ENCODE data around the gene DRAM2. TPM values are rescaled to one million over a fixed set of nuclear protein-coding genes. Genes with fewer than 3 reads are reported as not detected.
"Not testable (repeated sequence)": the region's sequence is repeated elsewhere in the genome, so short reads cannot be mapped to it uniquely, and the experiment has no call there.

DRAM2 gene
- total RNA-seq, 1 experiment from 2014 or later = 25.4 TPM

DNA sequence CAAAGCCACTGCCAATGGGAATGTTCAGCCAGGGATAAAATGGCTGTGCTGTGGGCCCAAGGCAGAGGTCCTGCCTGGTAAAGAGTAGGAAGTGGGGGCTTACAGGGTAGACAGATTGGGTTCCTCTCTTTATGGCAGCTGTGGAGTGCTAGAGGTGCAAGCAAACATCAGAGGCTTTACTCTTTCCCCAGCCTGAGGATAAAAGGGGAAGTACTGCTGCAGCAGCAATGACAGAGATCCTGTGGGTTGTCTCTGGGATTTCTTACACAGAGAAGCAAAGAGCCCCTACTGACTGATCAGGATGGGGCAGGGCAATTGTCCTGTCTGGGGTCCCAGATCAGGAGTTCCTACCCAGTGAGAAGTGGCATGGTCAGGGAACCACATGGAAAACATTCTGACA, 54.2 kb downstream of the DRAM2 start:
- intact Hi-C loops (cut with micrococcal nuclease; ENCODE audit: unreplicated experiment) = no loop called here
- Mint-ChIP-seq H3K9me3 (ENCODE audit: low read depth, unreplicated experiment) (no peaks in the 10 kb centered on the region), H3K27ac (ENCODE audit: unreplicated experiment) (no peak overlapping the region), H3K4me3 (ENCODE audit: low read depth, unreplicated experiment) (no peak overlapping the region), H3K4me1 (ENCODE audit: low read depth, unreplicated experiment) (no peaks in the 10 kb centered on the region), H3K36me3 (ENCODE audit: insufficient read depth, unreplicated experiment) (no peaks in the 10 kb centered on the region), H3K27me3 (ENCODE audit: unreplicated experiment) (peaks cover 10% of the 10 kb centered on the region)
- TF ChIP-seq, protein P1, sequence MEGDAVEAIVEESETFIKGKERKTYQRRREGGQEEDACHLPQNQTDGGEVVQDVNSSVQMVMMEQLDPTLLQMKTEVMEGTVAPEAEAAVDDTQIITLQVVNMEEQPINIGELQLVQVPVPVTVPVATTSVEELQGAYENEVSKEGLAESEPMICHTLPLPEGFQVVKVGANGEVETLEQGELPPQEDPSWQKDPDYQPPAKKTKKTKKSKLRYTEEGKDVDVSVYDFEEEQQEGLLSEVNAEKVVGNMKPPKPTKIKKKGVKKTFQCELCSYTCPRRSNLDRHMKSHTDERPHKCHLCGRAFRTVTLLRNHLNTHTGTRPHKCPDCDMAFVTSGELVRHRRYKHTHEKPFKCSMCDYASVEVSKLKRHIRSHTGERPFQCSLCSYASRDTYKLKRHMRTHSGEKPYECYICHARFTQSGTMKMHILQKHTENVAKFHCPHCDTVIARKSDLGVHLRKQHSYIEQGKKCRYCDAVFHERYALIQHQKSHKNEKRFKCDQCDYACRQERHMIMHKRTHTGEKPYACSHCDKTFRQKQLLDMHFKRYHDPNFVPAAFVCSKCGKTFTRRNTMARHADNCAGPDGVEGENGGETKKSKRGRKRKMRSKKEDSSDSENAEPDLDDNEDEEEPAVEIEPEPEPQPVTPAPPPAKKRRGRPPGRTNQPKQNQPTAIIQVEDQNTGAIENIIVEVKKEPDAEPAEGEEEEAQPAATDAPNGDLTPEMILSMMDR (IDR thresholded peaks at IDR 0.05; ENCODE audit: unreplicated experiment) = no peak
- no TSS peak for BruUV-seq (replicated peaks)
- no peak for DNase-seq
- CTCF ChIA-PET = no interaction called here

DNA sequence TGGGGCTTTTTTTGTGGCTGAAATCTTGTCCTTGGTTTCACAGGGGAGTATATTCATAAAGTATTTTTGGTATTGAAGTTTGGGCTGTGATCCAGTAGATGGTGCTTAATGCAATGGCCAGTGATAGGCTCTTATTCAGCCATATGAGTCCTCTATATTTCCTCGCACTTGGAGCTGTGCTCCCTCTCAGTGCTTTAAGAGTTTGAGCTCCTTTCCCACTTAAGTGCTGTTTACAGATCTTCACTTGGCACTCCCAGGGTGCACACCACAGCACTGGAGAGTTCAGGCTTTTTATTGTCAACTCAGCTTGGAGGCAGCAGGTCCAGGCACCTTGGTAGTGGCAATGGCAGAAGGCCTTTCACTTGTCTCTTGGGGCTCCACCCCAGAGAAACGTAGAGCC, 54.9 kb downstream of the DRAM2 start:
- H3K27ac Mint-ChIP-seq (ENCODE audit: unreplicated experiment) = no peak overlapping the region
- intact Hi-C loops (cut with micrococcal nuclease; ENCODE audit: unreplicated experiment) = no loop called here
- H3K9me3 Mint-ChIP-seq (ENCODE audit: low read depth, unreplicated experiment) = peaks cover under 1% of the 10 kb centered on the region
- TF ChIP-seq, protein P1 (IDR thresholded peaks at IDR 0.05; ENCODE audit: unreplicated experiment) = no peak
- BruUV-seq (replicated peaks) = no TSS peak
- CTCF ChIA-PET = no interaction called here
- no peaks in the 10 kb centered on the region for H3K4me1 Mint-ChIP-seq (ENCODE audit: low read depth, unreplicated experiment)
- no peak overlapping the region for H3K4me3 Mint-ChIP-seq (ENCODE audit: low read depth, unreplicated experiment)
- DNase-seq = no peak
- peaks cover 10% of the 10 kb centered on the region for H3K27me3 Mint-ChIP-seq (ENCODE audit: unreplicated experiment)
- H3K36me3 Mint-ChIP-seq (ENCODE audit: insufficient read depth, unreplicated experiment) = no peaks in the 10 kb centered on the region

DNA sequence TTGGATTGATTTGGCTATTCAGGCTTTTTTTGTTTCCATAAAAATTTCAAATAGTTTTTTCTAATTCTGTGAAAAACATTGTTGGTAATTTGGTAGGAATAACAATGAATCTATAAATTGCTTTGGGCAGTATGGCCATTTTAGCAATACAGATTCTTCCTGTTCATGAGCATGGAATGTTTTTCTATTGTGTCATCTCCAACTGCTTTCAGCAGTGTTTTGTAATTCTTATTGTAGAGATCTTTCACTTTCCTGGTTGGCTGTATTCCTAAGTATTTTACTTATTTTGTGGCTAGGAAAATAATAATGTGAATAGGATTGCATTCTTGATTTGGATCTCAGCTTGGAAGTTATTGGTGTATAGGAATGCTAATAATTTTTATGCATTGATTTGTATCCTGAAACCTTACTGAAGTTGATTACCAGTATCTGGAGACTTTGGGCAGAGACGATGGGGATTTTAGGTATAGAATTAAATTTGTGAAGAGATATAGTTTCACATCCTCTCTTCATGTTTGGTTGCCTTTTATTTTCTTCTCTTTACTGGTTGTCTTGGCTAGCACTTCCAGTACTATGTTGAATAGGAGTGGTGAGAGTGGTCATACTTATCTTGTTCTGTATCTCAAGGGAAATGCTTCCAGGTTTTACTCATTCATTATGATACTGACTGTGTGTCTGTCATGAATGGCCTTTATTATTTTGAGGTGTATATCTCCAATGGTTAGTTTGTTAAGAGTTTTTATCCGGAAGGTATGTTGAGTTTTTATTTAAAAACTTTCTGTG, 57.3 kb downstream of the DRAM2 start:
- DNase-seq = no peak
- TF ChIP-seq, protein P1 (IDR thresholded peaks at IDR 0.05; ENCODE audit: unreplicated experiment) = no peak
- Mint-ChIP-seq H3K9me3 (ENCODE audit: low read depth, unreplicated experiment) (peaks cover 4% of the 10 kb centered on the region), H3K27ac (ENCODE audit: unreplicated experiment) (no peak overlapping the region), H3K27me3 (ENCODE audit: unreplicated experiment) (peaks cover 10% of the 10 kb centered on the region), H3K36me3 (ENCODE audit: insufficient read depth, unreplicated experiment) (no peaks in the 10 kb centered on the region), H3K4me3 (ENCODE audit: low read depth, unreplicated experiment) (no peak overlapping the region), H3K4me1 (ENCODE audit: low read depth, unreplicated experiment) (no peaks in the 10 kb centered on the region)
- no TSS peak for BruUV-seq (replicated peaks)
- intact Hi-C loops (cut with micrococcal nuclease; ENCODE audit: unreplicated experiment) = no loop called here
- CTCF ChIA-PET = no interaction called here

DNA sequence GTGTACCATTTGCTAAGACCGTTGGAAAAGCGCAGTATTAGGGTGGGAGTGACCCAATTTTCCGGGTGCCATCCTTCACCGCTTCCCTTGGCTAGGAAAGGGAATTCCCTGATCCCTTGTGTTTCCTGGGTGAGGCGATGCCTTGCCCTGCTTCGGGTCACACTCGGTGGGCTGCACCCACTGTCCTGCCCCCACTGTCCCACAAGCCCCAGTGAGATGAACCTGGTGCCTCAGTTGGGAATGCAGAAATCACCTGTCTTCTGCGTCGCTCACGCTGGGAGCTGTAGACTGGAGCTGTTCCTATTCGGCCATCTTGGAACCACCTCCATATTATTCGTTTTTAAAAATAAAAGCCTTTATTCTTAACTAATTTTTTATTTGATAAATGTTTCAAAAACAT, 60.6 kb downstream of the DRAM2 start:
- H3K9me3 Mint-ChIP-seq (ENCODE audit: low read depth, unreplicated experiment); H3K4me1 Mint-ChIP-seq (ENCODE audit: low read depth, unreplicated experiment); H3K27ac Mint-ChIP-seq (ENCODE audit: unreplicated experiment); DNase-seq; H3K36me3 Mint-ChIP-seq (ENCODE audit: insufficient read depth, unreplicated experiment); H3K27me3 Mint-ChIP-seq (ENCODE audit: unreplicated experiment); CTCF ChIA-PET; intact Hi-C loops (cut with micrococcal nuclease; ENCODE audit: unreplicated experiment); H3K4me3 Mint-ChIP-seq (ENCODE audit: low read depth, unreplicated experiment); BruUV-seq (replicated peaks): not testable (repeated sequence)

DNA sequence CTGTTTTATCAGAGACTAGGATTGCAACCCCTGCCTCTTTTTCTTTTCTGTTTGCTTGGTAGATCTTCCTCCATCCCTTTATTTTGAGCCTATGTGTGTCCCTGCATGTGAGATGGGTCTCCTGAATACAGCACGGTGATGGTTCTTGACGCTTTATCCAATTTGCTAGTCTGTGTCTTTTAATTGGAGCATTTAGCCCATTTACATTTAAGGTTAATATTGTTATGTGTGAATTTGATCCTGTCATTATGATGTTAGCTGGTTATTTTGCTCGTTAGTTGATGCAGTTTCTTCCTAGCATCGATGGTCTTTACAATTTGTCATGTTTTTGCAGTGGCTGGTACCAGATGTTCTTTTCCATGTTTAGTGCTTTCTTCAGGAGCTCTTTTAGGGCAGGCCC, 62.6 kb downstream of the DRAM2 start:
- CTCF ChIA-PET; BruUV-seq (replicated peaks); intact Hi-C loops (cut with micrococcal nuclease; ENCODE audit: unreplicated experiment); DNase-seq; H3K4me1 Mint-ChIP-seq (ENCODE audit: low read depth, unreplicated experiment); H3K9me3 Mint-ChIP-seq (ENCODE audit: low read depth, unreplicated experiment); H3K27ac Mint-ChIP-seq (ENCODE audit: unreplicated experiment); H3K4me3 Mint-ChIP-seq (ENCODE audit: low read depth, unreplicated experiment); H3K36me3 Mint-ChIP-seq (ENCODE audit: insufficient read depth, unreplicated experiment); H3K27me3 Mint-ChIP-seq (ENCODE audit: unreplicated experiment): not testable (repeated sequence)

Other genes with a start within 250 kb of the DRAM2 start
- gene LRIF1, start 176.2 kb downstream of the DRAM2 start, total RNA-seq (2022) = 17.9 and 19.8 TPM in 2 replicates
- gene CEPT1, start 130 bp upstream of the DRAM2 start, total RNA-seq (2022) = 24.7 and 26.8 TPM in 2 replicates
- gene DENND2D, start 60.6 kb upstream of the DRAM2 start, total RNA-seq (2022) = 11.8 and 20.0 TPM in 2 replicates
- 0.52 TPM in 1 of 2 replicates, not detected in the other for gene CHI3L2, start 87.6 kb upstream of the DRAM2 start, total RNA-seq (2022)
- gene CHIA, start 150.8 kb upstream of the DRAM2 start, total RNA-seq (2022) = not detected in 2 replicates

Data from Calu3 (cell line).